SK-N-SH treated with all-trans-retinoic acid at 6 μM for 48 hours (cell line): Measurements from ENCODE around the gene SLC6A18.

Experiments used
- ARNTL ChIP-seq: fragments of 450-650 bp; formaldehyde crosslinking; IDR thresholded peaks from 2 replicates; pipeline ENCODE4 v1.5.0; 2020; ENCODE audit warnings: low read depth, mild to moderate bottlenecking, moderate library complexity, borderline replicate concordance
- BACH2 ChIP-seq: fragments of 250-450 bp; sonication (Bioruptor Pico); IDR thresholded peaks from 2 replicates; pipeline ENCODE4 v1.9.0; 2021; ENCODE audit warnings: mild to moderate bottlenecking, borderline replicate concordance
- CREB5 ChIP-seq: fragments of 250-450 bp; sonication (Bioruptor Pico); IDR thresholded peaks from 2 replicates; pipeline ENCODE4 v1.5.1; 2020; ENCODE audit warnings: low read depth, mild to moderate bottlenecking, moderate library complexity
- CSDC2 ChIP-seq: fragments of 250-450 bp; sonication (Bioruptor Pico); IDR thresholded peaks from 2 replicates; pipeline ENCODE4 v1.5.0; 2020; ENCODE audit warnings: mild to moderate bottlenecking, moderate library complexity
- ESRRG ChIP-seq: fragments of 250-450 bp; sonication (Bioruptor Pico); IDR thresholded peaks from 2 replicates; pipeline ENCODE4 v1.6.1; 2021; ENCODE audit warnings: mild to moderate bottlenecking
- GLIS3 ChIP-seq: fragments of 250-450 bp; sonication (Bioruptor Pico); IDR thresholded peaks from 2 replicates; pipeline ENCODE4 v1.5.0; 2020; ENCODE audit warnings: mild to moderate bottlenecking, moderate library complexity
- ISL1 ChIP-seq: fragments of 250-450 bp; sonication (Bioruptor Pico); IDR thresholded peaks from 2 replicates; pipeline ENCODE4 v2.1.2; 2022; ENCODE audit warnings: mild to moderate bottlenecking, moderate library complexity
- PATZ1 ChIP-seq: fragments of 250-450 bp; sonication (Bioruptor Pico); IDR thresholded peaks from 2 replicates; pipeline ENCODE4 v1.8.0; 2020; ENCODE audit warnings: mild to moderate bottlenecking, moderate library complexity, borderline replicate concordance
- RARB ChIP-seq: fragments of 250-450 bp; sonication (Bioruptor Pico); IDR thresholded peaks from 2 replicates; pipeline ENCODE4 v1.8.0; 2021; ENCODE audit warnings: mild to moderate bottlenecking, moderate library complexity
- SNAI2 ChIP-seq: fragments of 250-450 bp; sonication (Bioruptor Pico); IDR thresholded peaks from 2 replicates; pipeline ENCODE4 v1.5.0; 2020; ENCODE audit warnings: mild to moderate bottlenecking, moderate library complexity
- ZFP3 ChIP-seq: fragments of 250-450 bp; sonication (Bioruptor Pico); IDR thresholded peaks from 2 replicates; pipeline ENCODE4 v1.5.0; 2020; ENCODE audit warnings: mild to moderate bottlenecking, moderate library complexity
- ZFP30 ChIP-seq: fragments of 450-650 bp; formaldehyde crosslinking; IDR thresholded peaks from 2 replicates; pipeline ENCODE4 v1.5.0; 2022; ENCODE audit warnings: mild to moderate bottlenecking, moderate library complexity
- ZNF565 ChIP-seq: fragments of 450-650 bp; formaldehyde crosslinking; conservative IDR thresholded peaks from 2 replicates; pipeline ENCODE4 v1.5.0; 2020; ENCODE audit warnings: low read depth, mild to moderate bottlenecking, moderate library complexity
- ZNF70 ChIP-seq: fragments of 450-650 bp; formaldehyde crosslinking; IDR thresholded peaks from 2 replicates; pipeline ENCODE4 v1.5.0; 2020; ENCODE audit warnings: mild to moderate bottlenecking, moderate library complexity

- TF ChIP-seq ARNTL (no peak), ZFP3 (CRISPR knock-in tag) (no peak), ZFP30 (CRISPR knock-in tag) (no peak), ESRRG (CRISPR knock-in tag) (no peak), CREB5 (CRISPR knock-in tag) (no peak), RARB (no peak), SNAI2 (CRISPR knock-in tag) (no peak), PATZ1 (CRISPR knock-in tag) (no peak), CSDC2 (no peak), ZNF70 (no peak), BACH2 (CRISPR knock-in tag) (no peak), ISL1 (CRISPR knock-in tag) (no peak), GLIS3 (CRISPR knock-in tag) (no peak), ZNF565 (no peak)
These were observed 34.8 kb downstream of the SLC6A18 start for GRCh38 chr5:1259806-1260480.
